Small intestine (tissue), 7 donors: ENCODE measurements around the gene GIT2. TPM values are rescaled to one million over a fixed set of nuclear protein-coding genes. Genes with fewer than 3 reads are reported as not detected.

Experiments
- DNase-seq, 2 donors: peaks; one replicate each; pipeline versions ENCODE4 v3.0.0 to v3.0.0-alpha.2; 2013
- FAIRE-seq: peaks from 2 replicates; lab custom pipeline; 2012; peaks lifted over from hg19 to GRCh38; lab: Jason Lieb, UNC
- H3K27ac ChIP-seq, 3 donors: one replicate each; pipeline ENCODE4 v1.5.1; 2013; ENCODE audit warnings: low read length in 2 of 3, mild to moderate bottlenecking in 2 of 3, control low read depth in 1 of 3, inconsistent platforms in 1 of 3, low read depth in 1 of 3, moderate library complexity in 1 of 3
- H3K27me3 ChIP-seq, 3 donors: one replicate each; pipeline ENCODE4 v1.6.1; 2013; ENCODE audit warnings: low read length in 3 of 3, inconsistent platforms in 1 of 3; ENCODE audit not compliant: control insufficient read depth in 3 of 3, insufficient read depth in 3 of 3
- H3K36me3 ChIP-seq, 3 donors: one replicate each; pipeline ENCODE4 v1.6.1; 2013; ENCODE audit warnings: low read length in 3 of 3, inconsistent platforms in 1 of 3, low read depth in 1 of 3, mild to moderate bottlenecking in 1 of 3, moderate library complexity in 1 of 3; ENCODE audit not compliant: control insufficient read depth in 3 of 3, insufficient read depth in 2 of 3
- H3K4me1 ChIP-seq, 3 donors: one replicate each; pipeline ENCODE4 v1.6.1; 2013; ENCODE audit warnings: low read length in 2 of 3, inconsistent platforms in 1 of 3, low read depth in 1 of 3, mild to moderate bottlenecking in 1 of 3, moderate library complexity in 1 of 3; ENCODE audit not compliant: control insufficient read depth in 3 of 3, insufficient read depth in 2 of 3
- H3K4me3 ChIP-seq, 3 donors: one replicate each; pipeline ENCODE4 v1.5.1; 2013; ENCODE audit warnings: low read length in 3 of 3, control low read depth in 1 of 3, inconsistent platforms in 1 of 3, low read depth in 1 of 3, mild to moderate bottlenecking in 1 of 3, moderate library complexity in 1 of 3
- H3K9me3 ChIP-seq, 2 donors: one replicate each; pipeline ENCODE4 v1.6.1; 2013; ENCODE audit warnings: low read depth in 1 of 2, low read length in 1 of 2; ENCODE audit not compliant: control insufficient read depth in 2 of 2, insufficient read depth in 1 of 2
- WGBS, 3 donors: extraction: QIAGEN DNeasy Blood & Tissue Kit; methylation state at CpG; one replicate each; pipeline ENCODE4 v1.1.7; 2013; 5-methylcytosine and 5-hydroxymethylcytosine counted together
- polyA plus RNA-seq, 4 donors: library from polyadenylated mRNA; stranded (reverse) in 3 of 4; unstranded in 1 of 4; fragments of 200-250 nt in 3 of 4; fragments of 120-200 nt in 1 of 4; gene quantifications; one replicate each; pipeline versions ENCODE4 v1.2.1 to v1.2.3, GENCODE V29; 2013
- donor health status: healthy with polysubstance abuse.
- donor health status: control.
- donor health status: control.
- donor health status: Bipolar disorder and iron deficiency.
- donor health status: healthy.

Gene GIT2
- polyA plus RNA-seq, 4 donors, result 7.0 to 32.6 (median 9.0) TPM

GRCh38 chr12:109926016-109926415, 70.2 kb downstream of the GIT2 start:
- 94 to 97% (median 96%) methylated on average over 7 to 8 of the region's 8 CpGs for WGBS, 3 donors

GRCh38 chr12:109925185-109925840, 70.9 kb downstream of the GIT2 start:
- Histone ChIP-seq H3K27me3 (no peaks in the 10 kb centered on the region), H3K4me3 (no peak overlapping the region), H3K4me1 (peaks cover 0 to 8% (median 0%) of the 10 kb centered on the region in 3 donors), H3K36me3 (peaks cover 0 to 49% (median 4%) of the 10 kb centered on the region in 3 donors), H3K9me3 (no peaks in the 10 kb centered on the region), H3K27ac (no peak overlapping the region)
- no peak for DNase-seq
- no peak for FAIRE-seq
- 74 to 80% (median 74%) methylated on average over 20 of the region's 20 CpGs for WGBS, 3 donors

More at GRCh38 chr12:109926016-109926415, 70.2 kb downstream of the GIT2 start:
- Histone ChIP-seq H3K27me3 (no peaks in the 10 kb centered on the region), H3K9me3 (no peaks in the 10 kb centered on the region), H3K4me1 (peaks cover 0 to 8% (median 0%) of the 10 kb centered on the region in 3 donors), H3K4me3 (no peak overlapping the region), H3K27ac (no peak overlapping the region), H3K36me3 (peaks cover 0 to 48% (median 0%) of the 10 kb centered on the region in 3 donors)
- DNase-seq (no peak), FAIRE-seq (no peak)

- Histone ChIP-seq H3K27me3 (no peaks in the 10 kb centered on the region), H3K27ac (no peak overlapping the region), H3K4me1 (peaks cover 0 to 6% (median 0%) of the 10 kb centered on the region in 3 donors), H3K9me3 (no peaks in the 10 kb centered on the region), H3K36me3 (peaks cover 0 to 54% (median 7%) of the 10 kb centered on the region in 3 donors), H3K4me3 (no peak overlapping the region)
- 79 to 86% (median 84%) methylated on average over 17 of the region's 17 CpGs for WGBS, 3 donors
- no peak for DNase-seq
- FAIRE-seq, result no peak
Observed at GRCh38 chr12:109923481-109924245, 72.5 kb downstream of the GIT2 start.

- Histone ChIP-seq H3K4me1 (peaks cover 0 to 6% (median 0%) of the 10 kb centered on the region in 3 donors), H3K27ac (no peak overlapping the region), H3K27me3 (no peaks in the 10 kb centered on the region), H3K36me3 (peaks cover 0 to 55% (median 7%) of the 10 kb centered on the region in 3 donors), H3K9me3 (no peaks in the 10 kb centered on the region), H3K4me3 (no peak overlapping the region)
- WGBS, 3 donors, result 85 to 96% (median 90%) methylated on average over 5 of the region's 5 CpGs
- FAIRE-seq (no peak), DNase-seq (no peak)
Observed at GRCh38 chr12:109923038-109923437, 73.1 kb downstream of the GIT2 start.

- 82 to 88% (median 83%) methylated on average over 4 of the region's 4 CpGs for WGBS, 3 donors
- Histone ChIP-seq H3K4me3 (no peak overlapping the region), H3K27me3 (no peaks in the 10 kb centered on the region), H3K9me3 (no peaks in the 10 kb centered on the region), H3K36me3 (peaks cover 2 to 57% (median 16%) of the 10 kb centered on the region in 3 donors), H3K27ac (no peak overlapping the region), H3K4me1 (peaks cover 0 to 6% (median 0%) of the 10 kb centered on the region in 3 donors)
- no peak for DNase-seq
- no peak for FAIRE-seq
Observed at GRCh38 chr12:109921982-109922381, 74.2 kb downstream of the GIT2 start.

- Histone ChIP-seq H3K27ac (no peak overlapping the region), H3K36me3 (peaks cover 12 to 62% (median 22%) of the 10 kb centered on the region in 3 donors), H3K9me3 (no peaks in the 10 kb centered on the region), H3K4me3 (no peak overlapping the region), H3K27me3 (no peaks in the 10 kb centered on the region), H3K4me1 (peaks cover 0 to 2% (median 0%) of the 10 kb centered on the region in 3 donors)
- FAIRE-seq (no peak), DNase-seq (no peak)
- 93 to 97% (median 96%) methylated on average over 11 of the region's 11 CpGs for WGBS, 3 donors
Observed at GRCh38 chr12:109920261-109920780, 75.8 kb downstream of the GIT2 start.

GRCh38 chr12:109919456-109919855, 76.7 kb downstream of the GIT2 start:
- DNase-seq (no peak), FAIRE-seq (no peak)
- Histone ChIP-seq H3K27me3 (no peaks in the 10 kb centered on the region), H3K4me3 (no peak overlapping the region), H3K36me3 (peaks cover 17 to 67% (median 22%) of the 10 kb centered on the region in 3 donors), H3K9me3 (no peaks in the 10 kb centered on the region), H3K27ac (no peak overlapping the region), H3K4me1 (no peaks in the 10 kb centered on the region)
- 84 to 93% (median 90%) methylated on average over 10 of the region's 10 CpGs for WGBS, 3 donors

- WGBS, 3 donors, result 87 to 89% (median 87%) methylated on average over 4 of the region's 4 CpGs
- FAIRE-seq, result no peak
- H3K27ac ChIP-seq, result no peak overlapping the region
Observed at GRCh38 chr12:109916045-109916444, 80.1 kb downstream of the GIT2 start.

More at GRCh38 chr12:109916045-109916444, 80.1 kb downstream of the GIT2 start:
- no peak overlapping the region for H3K4me3 ChIP-seq
- H3K27me3 ChIP-seq, result no peaks in the 10 kb centered on the region
- H3K4me1 ChIP-seq, result no peaks in the 10 kb centered on the region
- H3K9me3 ChIP-seq, result no peaks in the 10 kb centered on the region
- no peak for DNase-seq
- peaks cover 20 to 82% (median 25%) of the 10 kb centered on the region in 3 donors for H3K36me3 ChIP-seq
